Osteoblast (primary cell): ENCODE data around the gene SNW1. TPM values are rescaled to one million over a fixed set of nuclear protein-coding genes. Genes with fewer than 3 reads are reported as not detected.
"Not testable (repeated sequence)": the region's sequence is repeated elsewhere in the genome, so short reads cannot be mapped to it uniquely, and the experiment has no call there.

Source experiments
- DNase-seq: peaks from one replicate; pipeline ENCODE4 v3.0.0; 2011; ENCODE audit warnings: low spot score, mixed read lengths; ENCODE audit not compliant: insufficient read length; ENCODE audit errors: missing footprints
- H2AFZ ChIP-seq: 2 replicates; pipeline ENCODE4 v1.6.0; 2011; ENCODE audit warnings: mild to moderate bottlenecking, low read length
- H3K27ac ChIP-seq: 2 replicates; pipeline ENCODE4 v1.5.1; 2011; ENCODE audit warnings: mild to moderate bottlenecking, low read depth, low read length, moderate library complexity
- H3K27me3 ChIP-seq: 2 replicates; pipeline ENCODE4 v1.6.0; 2012; ENCODE audit warnings: mild to moderate bottlenecking, control low read depth, inconsistent platforms, low read length, moderate library complexity; ENCODE audit not compliant: insufficient read depth
- H3K36me3 ChIP-seq: 2 replicates; pipeline ENCODE4 v1.5.1; 2011; ENCODE audit warnings: mild to moderate bottlenecking, low read length, control low read depth, moderate library complexity; ENCODE audit not compliant: insufficient read depth
- H3K4me1 ChIP-seq: 2 replicates; pipeline ENCODE4 v1.5.1; 2011; ENCODE audit warnings: mild to moderate bottlenecking, low read length, control low read depth, moderate library complexity; ENCODE audit not compliant: insufficient read depth
- H3K4me2 ChIP-seq: 2 replicates; pipeline ENCODE4 v1.6.0; 2011; ENCODE audit warnings: mild to moderate bottlenecking, low read length; ENCODE audit not compliant: insufficient read depth
- H3K4me3 ChIP-seq: fragments of 200-600 bp; sonication (generic); 3 replicates; pipeline ENCODE4 v1.5.1; 2012; ENCODE audit warnings: mild to moderate bottlenecking, low read length, inconsistent platforms; ENCODE audit not compliant: insufficient read depth
- H3K79me2 ChIP-seq: 2 replicates; pipeline ENCODE4 v1.6.0; 2012; ENCODE audit warnings: mild to moderate bottlenecking, low read length, control low read depth, inconsistent platforms; ENCODE audit not compliant: insufficient read depth
- H3K9me3 ChIP-seq: 2 replicates; pipeline ENCODE4 v1.5.1; 2011; ENCODE audit warnings: low read depth, low read length, control low read depth
- H4K20me1 ChIP-seq: 2 replicates; pipeline ENCODE4 v1.6.0; 2012; ENCODE audit warnings: mild to moderate bottlenecking, low read length, control low read depth; ENCODE audit not compliant: insufficient read depth
- total RNA-seq: library from RNA; depleted of rRNA; stranded (reverse); fragments of >200 nt; gene quantifications from 2 replicates; pipeline ENCODE4 v1.2.3, GENCODE V29; 2012
- TF ChIP-seq, protein P1 (sequence below): IDR thresholded peaks from 2 replicates; pipeline ENCODE4 v1.5.1; 2011; ENCODE audit warnings: mild to moderate bottlenecking, low read depth, low read length, moderate library complexity; ENCODE audit errors: extremely low read depth

The SNW1 gene
- total RNA-seq, 1 donor, result 59.4 TPM

DNA sequence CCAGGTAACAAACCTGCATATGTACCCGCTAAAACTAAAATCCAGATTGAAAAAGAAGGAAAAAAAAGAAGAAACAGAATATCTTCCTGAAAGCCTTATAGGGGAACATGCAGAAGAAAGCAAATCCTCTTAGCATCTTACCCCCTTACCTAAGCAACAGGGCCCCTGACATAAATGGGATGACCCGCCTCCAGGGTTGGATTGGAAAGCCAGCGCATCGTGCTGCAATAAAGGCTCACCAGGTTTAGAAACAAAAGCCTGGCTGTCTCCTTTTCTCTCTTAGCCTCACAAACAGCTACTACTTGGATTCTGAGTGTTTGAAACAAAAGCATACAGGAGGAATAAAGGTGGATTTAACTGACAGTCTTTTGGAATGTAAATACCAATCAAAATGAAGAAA lies 25.2 kb upstream of the SNW1 start:
- H3K36me3 ChIP-seq, result no peaks in the 10 kb centered on the region
- no peaks in the 10 kb centered on the region for H3K4me1 ChIP-seq
- no peaks in the 10 kb centered on the region for H3K79me2 ChIP-seq
- no peaks in the 10 kb centered on the region for H3K9me3 ChIP-seq
- no peak overlapping the region for H2AFZ ChIP-seq
- TF ChIP-seq, protein P1, sequence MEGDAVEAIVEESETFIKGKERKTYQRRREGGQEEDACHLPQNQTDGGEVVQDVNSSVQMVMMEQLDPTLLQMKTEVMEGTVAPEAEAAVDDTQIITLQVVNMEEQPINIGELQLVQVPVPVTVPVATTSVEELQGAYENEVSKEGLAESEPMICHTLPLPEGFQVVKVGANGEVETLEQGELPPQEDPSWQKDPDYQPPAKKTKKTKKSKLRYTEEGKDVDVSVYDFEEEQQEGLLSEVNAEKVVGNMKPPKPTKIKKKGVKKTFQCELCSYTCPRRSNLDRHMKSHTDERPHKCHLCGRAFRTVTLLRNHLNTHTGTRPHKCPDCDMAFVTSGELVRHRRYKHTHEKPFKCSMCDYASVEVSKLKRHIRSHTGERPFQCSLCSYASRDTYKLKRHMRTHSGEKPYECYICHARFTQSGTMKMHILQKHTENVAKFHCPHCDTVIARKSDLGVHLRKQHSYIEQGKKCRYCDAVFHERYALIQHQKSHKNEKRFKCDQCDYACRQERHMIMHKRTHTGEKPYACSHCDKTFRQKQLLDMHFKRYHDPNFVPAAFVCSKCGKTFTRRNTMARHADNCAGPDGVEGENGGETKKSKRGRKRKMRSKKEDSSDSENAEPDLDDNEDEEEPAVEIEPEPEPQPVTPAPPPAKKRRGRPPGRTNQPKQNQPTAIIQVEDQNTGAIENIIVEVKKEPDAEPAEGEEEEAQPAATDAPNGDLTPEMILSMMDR, result no peak
- no peak overlapping the region for H3K4me2 ChIP-seq
- H3K27me3 ChIP-seq, result no peaks in the 10 kb centered on the region
- no peaks in the 10 kb centered on the region for H4K20me1 ChIP-seq
- DNase-seq, result no peak
- H3K27ac ChIP-seq, result no peak overlapping the region
- no peak overlapping the region for H3K4me3 ChIP-seq

DNA sequence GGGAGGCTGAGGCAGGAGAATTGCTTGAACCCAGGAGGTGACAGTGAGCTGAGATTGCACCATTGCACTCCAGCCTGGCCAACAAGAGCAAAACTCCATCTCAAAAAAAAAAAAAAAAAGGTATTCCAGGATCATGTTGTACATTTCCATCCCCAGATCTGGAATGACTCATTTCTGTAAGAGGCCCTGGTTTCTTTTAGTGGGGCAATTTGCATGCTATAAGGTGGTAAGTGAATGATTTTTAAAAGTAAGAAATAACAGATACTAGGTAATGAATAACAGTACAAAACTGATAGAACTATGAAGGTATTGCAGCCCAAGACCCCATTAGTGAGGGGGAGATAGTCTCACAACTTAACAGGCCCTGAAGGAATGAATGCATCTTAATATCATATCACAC lies 21.2 kb upstream of the SNW1 start:
- DNase-seq, result no peak
- Histone ChIP-seq H3K27me3 (no peaks in the 10 kb centered on the region), H3K4me2 (no peak overlapping the region), H3K27ac (no peak overlapping the region), H3K79me2 (no peaks in the 10 kb centered on the region), H4K20me1 (no peaks in the 10 kb centered on the region), H3K9me3 (no peaks in the 10 kb centered on the region), H3K4me3 (no peak overlapping the region), H2AFZ (no peak overlapping the region), H3K36me3 (no peaks in the 10 kb centered on the region), H3K4me1 (no peaks in the 10 kb centered on the region)
- TF ChIP-seq, protein P1, result no peak

DNA sequence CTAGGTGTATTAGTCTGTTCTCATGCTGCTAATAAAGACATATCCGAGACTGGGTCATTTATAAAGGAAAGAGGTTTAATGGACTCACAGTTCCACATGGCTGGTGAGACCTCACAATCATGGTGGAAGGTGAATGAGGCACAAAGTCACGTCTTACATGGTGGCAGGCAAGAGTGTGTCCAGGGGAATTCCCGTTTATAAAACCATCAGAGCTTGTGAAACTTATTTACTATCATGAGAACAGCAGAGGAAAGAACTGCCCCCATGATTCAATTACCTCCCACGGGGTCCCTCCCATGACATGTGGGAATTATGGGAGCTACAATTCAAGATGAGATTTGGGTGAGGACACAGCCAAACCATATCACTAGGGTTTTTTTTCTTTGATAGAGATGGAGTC lies 13.0 kb upstream of the SNW1 start:
- not testable (repeated sequence) for H3K36me3 ChIP-seq, DNase-seq, H3K4me1 ChIP-seq, H3K27me3 ChIP-seq, H3K4me3 ChIP-seq, H4K20me1 ChIP-seq, H2AFZ ChIP-seq, H3K4me2 ChIP-seq, H3K79me2 ChIP-seq, H3K9me3 ChIP-seq, H3K27ac ChIP-seq

DNA sequence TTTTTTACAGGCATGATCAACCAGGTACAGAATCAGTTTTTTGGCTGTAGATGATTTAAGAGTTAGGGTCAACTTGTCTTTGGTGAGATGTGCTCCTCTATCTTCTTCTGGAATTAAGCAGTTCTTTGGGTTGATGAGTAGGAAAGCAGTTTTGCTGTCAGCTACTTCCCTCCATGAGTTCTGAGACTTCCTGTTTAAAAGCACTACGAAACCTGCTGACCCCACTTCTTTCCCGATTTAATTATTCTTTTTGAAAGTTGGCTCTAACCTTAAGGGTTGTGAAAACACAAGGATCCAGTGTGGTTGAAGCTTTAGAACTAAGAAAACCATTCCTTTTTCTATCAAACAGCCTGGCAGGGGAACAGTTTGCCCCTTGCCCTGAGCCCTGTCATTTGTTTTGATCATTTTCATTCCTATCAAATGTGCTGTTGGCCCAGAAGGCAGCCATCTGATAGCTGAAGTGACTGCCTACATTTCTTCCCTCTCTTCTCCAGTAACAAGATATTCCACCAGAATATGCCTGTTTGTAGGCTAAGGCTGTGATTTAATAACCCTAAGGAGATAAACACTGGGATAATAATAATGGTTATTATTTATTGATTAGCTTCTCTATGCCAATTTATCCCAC lies 7.6 kb upstream of the SNW1 start:
- not testable (repeated sequence) for H3K36me3 ChIP-seq, H3K27ac ChIP-seq, DNase-seq, H3K4me1 ChIP-seq, H4K20me1 ChIP-seq, H3K4me2 ChIP-seq, H3K9me3 ChIP-seq, H3K79me2 ChIP-seq, H3K4me3 ChIP-seq, H3K27me3 ChIP-seq, H2AFZ ChIP-seq

DNA sequence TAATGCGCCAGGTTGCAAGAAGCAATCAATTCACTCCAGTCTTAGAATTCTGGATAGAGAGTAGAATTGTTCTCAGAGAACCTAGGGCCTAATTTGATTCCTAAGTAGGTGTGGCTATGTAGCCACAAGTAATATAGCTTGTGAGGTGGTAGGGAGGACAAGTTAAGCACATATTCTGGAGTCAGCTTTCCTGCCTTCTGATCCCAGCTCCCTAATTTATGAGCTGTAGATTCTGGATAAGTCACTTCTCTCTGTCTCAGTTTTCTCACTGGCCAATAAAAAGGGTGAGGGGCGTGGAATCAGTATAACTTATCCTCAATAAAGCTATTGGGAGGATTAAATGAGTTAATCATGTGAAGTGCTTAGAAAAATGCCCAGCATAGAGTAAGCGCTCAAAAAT lies 3.0 kb upstream of the SNW1 start:
- Histone ChIP-seq H3K4me3 (no peak overlapping the region), H4K20me1 (peaks cover 10% of the 10 kb centered on the region), H3K79me2 (peaks cover 20% of the 10 kb centered on the region), H3K27ac (no peak overlapping the region), H3K4me1 (peaks cover 17% of the 10 kb centered on the region), H3K4me2 (no peak overlapping the region), H3K9me3 (no peaks in the 10 kb centered on the region), H3K36me3 (no peaks in the 10 kb centered on the region), H3K27me3 (no peaks in the 10 kb centered on the region), H2AFZ (no peak overlapping the region)
- no peak for DNase-seq
- TF ChIP-seq, protein P1, result no peak
